Measurements from ENCODE around the gene RDH13. TPM values are rescaled to one million over a fixed set of nuclear protein-coding genes. Genes with fewer than 3 reads are reported as not detected.
"Not testable (repeated sequence)": the region's sequence is repeated elsewhere in the genome, so short reads cannot be mapped to it uniquely, and the experiment has no call there.

Gene RDH13
- total and polyA plus RNA-seq, 9 donors, result 7.8 to 17.3 (median 11.8) TPM

DNA sequence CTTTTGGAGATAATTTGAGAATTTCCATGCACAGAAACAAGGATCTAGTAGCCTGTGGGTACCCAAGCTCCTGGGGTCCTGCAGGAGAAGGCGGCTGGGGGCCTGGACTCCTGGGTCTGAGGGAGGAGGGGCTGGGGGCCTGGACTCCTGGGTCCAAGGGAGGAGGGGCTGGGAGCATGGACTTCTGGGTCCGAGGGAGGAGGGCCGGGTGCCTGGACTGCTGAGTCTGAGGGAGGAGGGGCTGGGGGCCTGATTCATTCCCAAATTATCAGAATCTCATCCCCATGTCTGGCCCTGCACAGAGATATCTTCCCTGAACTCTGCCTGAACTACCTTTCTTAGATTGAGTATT, 520 bp upstream of the RDH13 start:
- no peak for TF ChIP-seq POLR2A (IDR thresholded peaks at IDR 0.05)
- no peak for TF ChIP-seq EP300 (IDR thresholded peaks at IDR 0.05)
- TF ChIP-seq CTCF (IDR thresholded peaks at IDR 0.05), result no peak
- Histone ChIP-seq H3K27ac (peak overlapping the region in 1 of 2 donors; percentile 11), H3K4me1 (ENCODE audit: insufficient read depth) (peaks cover 4% of the 10 kb centered on the region), H3K9me3 (no peaks in the 10 kb centered on the region), H3K27me3 (no peaks in the 10 kb centered on the region), H3K36me3 (no peaks in the 10 kb centered on the region), H3K4me3 (peak overlapping the region; percentile 81)
- intact Hi-C loops (cut with DNase I), result no loop called here
- DNase-seq, result no peak
- 48 to 71% (median 68%) methylated on average over 3 of the region's 3 CpGs for WGBS, 3 donors

DNA sequence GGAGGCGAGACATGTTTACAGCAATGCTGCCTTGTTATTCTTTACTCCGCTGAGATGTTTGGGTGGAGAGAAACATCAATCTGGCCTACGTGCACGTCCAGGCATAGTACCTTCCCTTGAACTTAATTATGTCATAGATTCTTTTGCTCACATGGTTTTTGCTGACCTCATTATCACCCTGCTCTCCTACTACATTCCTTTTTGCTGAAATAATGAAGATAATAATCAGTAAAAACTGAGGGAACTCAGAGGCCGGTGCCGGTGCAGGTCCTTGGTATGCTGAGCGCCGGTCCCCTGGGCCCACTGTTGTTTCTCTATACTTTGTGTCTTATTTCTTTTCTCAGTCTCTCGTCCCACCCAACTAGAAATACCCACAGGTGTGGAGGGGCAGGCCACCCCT, 2.7 kb downstream of the RDH13 start:
- H3K27ac ChIP-seq; H3K4me1 ChIP-seq (ENCODE audit: insufficient read depth); DNase-seq; H3K36me3 ChIP-seq; H3K4me3 ChIP-seq; H3K9me3 ChIP-seq; intact Hi-C loops (cut with DNase I); H3K27me3 ChIP-seq: not testable (repeated sequence)
- WGBS, 3 donors, result 57 to 62% (median 62%) methylated on average over 9 of the region's 9 CpGs

DNA sequence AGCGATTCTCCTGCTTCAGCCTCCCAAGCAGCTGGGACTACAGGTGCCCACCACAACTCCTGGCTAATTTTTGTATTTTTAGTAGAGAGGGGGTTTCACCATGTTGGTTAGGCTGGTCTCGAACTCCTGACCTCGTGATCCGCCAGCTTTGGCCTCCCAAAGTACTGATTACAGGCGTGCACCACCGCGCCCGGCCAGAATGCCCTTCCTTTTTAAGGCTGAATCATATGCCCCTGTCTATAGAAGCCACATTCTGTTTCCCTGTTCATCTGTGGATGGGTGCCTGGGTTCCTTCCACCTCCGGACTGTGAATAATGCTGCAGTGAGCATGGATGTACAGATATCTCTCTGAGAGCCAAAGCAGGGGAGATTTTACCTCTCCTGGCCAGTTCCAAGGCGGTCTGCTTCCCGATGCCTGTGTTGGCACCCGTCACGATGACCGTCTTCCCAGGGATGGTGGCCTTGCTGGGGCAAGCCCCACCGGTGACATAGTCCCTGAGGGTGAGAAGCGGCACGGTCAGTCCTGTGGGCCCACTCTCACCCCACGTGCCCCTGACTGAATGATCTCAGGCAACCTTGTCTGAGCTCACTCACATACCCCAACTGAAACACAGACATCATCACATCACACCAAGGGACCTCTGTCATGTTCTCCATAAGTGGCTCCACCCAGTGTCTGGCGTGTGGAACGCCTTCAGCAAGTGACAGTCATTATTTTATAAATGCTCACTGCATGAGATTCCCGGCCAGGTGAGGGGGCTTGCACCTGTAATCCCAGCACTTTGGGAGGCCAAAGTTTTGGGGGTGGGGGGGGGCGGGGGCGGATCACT, 4.0 kb downstream of the RDH13 start:
- intact Hi-C loops (cut with DNase I), result no loop called here
- H3K4me1 ChIP-seq (ENCODE audit: insufficient read depth), result peaks cover 4% of the 10 kb centered on the region
- H3K27me3 ChIP-seq, result no peaks in the 10 kb centered on the region
- no peak for DNase-seq
- H3K9me3 ChIP-seq, result no peaks in the 10 kb centered on the region
- H3K4me3 ChIP-seq, result no peak overlapping the region
- 95 to 97% (median 96%) methylated on average over 23 of the region's 23 CpGs for WGBS, 3 donors
- H3K36me3 ChIP-seq, result no peaks in the 10 kb centered on the region
- TF ChIP-seq CTCF (IDR thresholded peaks at IDR 0.05) (no peak), EP300 (IDR thresholded peaks at IDR 0.05) (no peak), POLR2A (IDR thresholded peaks at IDR 0.05) (no peak)
- no peak overlapping the region for H3K27ac ChIP-seq

DNA sequence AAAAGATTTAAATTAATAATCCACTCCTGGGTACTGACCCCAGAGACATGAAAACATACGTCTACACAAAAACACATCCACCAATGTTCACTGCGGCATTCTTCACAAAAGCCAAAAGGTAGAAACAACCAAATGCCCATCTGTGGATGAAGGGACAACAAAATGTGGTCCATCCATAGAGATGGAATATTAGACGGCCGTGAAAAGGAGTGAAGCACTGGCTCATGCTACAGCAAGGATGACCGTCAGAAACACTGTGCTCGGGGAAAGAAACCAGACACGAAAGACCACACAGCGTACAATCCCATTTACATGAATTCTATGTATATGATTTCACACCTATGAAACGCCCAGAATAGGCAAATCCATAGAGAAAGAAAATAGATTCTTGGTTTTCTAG, 6.1 kb downstream of the RDH13 start:
- 96 to 97% (median 97%) methylated on average over 9 of the region's 9 CpGs for WGBS, 3 donors
- peaks cover under 1% of the 10 kb centered on the region for H3K4me1 ChIP-seq (ENCODE audit: insufficient read depth)
- DNase-seq, result no peak
- TF ChIP-seq EP300 (IDR thresholded peaks at IDR 0.05) (no peak), CTCF (IDR thresholded peaks at IDR 0.05) (no peak), POLR2A (IDR thresholded peaks at IDR 0.05) (no peak)
- no peaks in the 10 kb centered on the region for H3K36me3 ChIP-seq
- H3K4me3 ChIP-seq, result no peak overlapping the region
- intact Hi-C loops (cut with DNase I), result no loop called here
- no peak overlapping the region for H3K27ac ChIP-seq
- H3K27me3 ChIP-seq, result no peaks in the 10 kb centered on the region
- no peaks in the 10 kb centered on the region for H3K9me3 ChIP-seq

GRCh38 chr19:55053735-55054134, 9.2 kb downstream of the RDH13 start:
- H3K4me1 ChIP-seq (ENCODE audit: insufficient read depth), result no peaks in the 10 kb centered on the region
- no peak for DNase-seq
- no peak overlapping the region for H3K27ac ChIP-seq
- TF ChIP-seq CTCF (IDR thresholded peaks at IDR 0.05) (no peak), EP300 (IDR thresholded peaks at IDR 0.05) (no peak)
- H3K27me3 ChIP-seq, result no peaks in the 10 kb centered on the region
- 91 to 99% (median 96%) methylated on average over 7 of the region's 7 CpGs for WGBS, 3 donors
- intact Hi-C loops (cut with DNase I), result no loop called here
- H3K36me3 ChIP-seq, result no peaks in the 10 kb centered on the region
- no peak overlapping the region for H3K4me3 ChIP-seq
- no peaks in the 10 kb centered on the region for H3K9me3 ChIP-seq

Data from ovary (tissue), 9 donors.